ENCODE data around the gene PRR7. TPM values are rescaled to one million over a fixed set of nuclear protein-coding genes. Genes with fewer than 3 reads are reported as not detected.

The PRR7 gene
- total RNA-seq, 1 donor from 2014 or later, result 4.4 TPM

GRCh38 chr5:177456976-177457851 lies 10.6 kb downstream of the PRR7 start:
- peaks cover 10% of the 10 kb centered on the region for H3K36me3 Mint-ChIP-seq (ENCODE audit: unreplicated experiment)
- TF ChIP-seq, protein P1, sequence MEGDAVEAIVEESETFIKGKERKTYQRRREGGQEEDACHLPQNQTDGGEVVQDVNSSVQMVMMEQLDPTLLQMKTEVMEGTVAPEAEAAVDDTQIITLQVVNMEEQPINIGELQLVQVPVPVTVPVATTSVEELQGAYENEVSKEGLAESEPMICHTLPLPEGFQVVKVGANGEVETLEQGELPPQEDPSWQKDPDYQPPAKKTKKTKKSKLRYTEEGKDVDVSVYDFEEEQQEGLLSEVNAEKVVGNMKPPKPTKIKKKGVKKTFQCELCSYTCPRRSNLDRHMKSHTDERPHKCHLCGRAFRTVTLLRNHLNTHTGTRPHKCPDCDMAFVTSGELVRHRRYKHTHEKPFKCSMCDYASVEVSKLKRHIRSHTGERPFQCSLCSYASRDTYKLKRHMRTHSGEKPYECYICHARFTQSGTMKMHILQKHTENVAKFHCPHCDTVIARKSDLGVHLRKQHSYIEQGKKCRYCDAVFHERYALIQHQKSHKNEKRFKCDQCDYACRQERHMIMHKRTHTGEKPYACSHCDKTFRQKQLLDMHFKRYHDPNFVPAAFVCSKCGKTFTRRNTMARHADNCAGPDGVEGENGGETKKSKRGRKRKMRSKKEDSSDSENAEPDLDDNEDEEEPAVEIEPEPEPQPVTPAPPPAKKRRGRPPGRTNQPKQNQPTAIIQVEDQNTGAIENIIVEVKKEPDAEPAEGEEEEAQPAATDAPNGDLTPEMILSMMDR (IDR thresholded peaks at IDR 0.05), result peak; percentile 57
- H3K4me1 Mint-ChIP-seq (ENCODE audit: unreplicated experiment), result peaks cover 17% of the 10 kb centered on the region
- H3K27me3 Mint-ChIP-seq (ENCODE audit: unreplicated experiment), result no peaks in the 10 kb centered on the region
- DNase-seq (ENCODE audit: extremely low spot score, unreplicated experiment), result peak; percentile 95
- peak overlapping the region; percentile 2 for H3K4me3 Mint-ChIP-seq (ENCODE audit: unreplicated experiment)
- H3K9me3 Mint-ChIP-seq (ENCODE audit: unreplicated experiment), result no peaks in the 10 kb centered on the region
- peak overlapping the region; percentile 85 for H3K27ac Mint-ChIP-seq (ENCODE audit: unreplicated experiment)

- Mint-ChIP-seq H3K27me3 (ENCODE audit: unreplicated experiment) (no peaks in the 10 kb centered on the region), H3K9me3 (ENCODE audit: unreplicated experiment) (no peaks in the 10 kb centered on the region), H3K27ac (ENCODE audit: unreplicated experiment) (peak overlapping the region; percentile 85), H3K36me3 (ENCODE audit: unreplicated experiment) (peaks cover 13% of the 10 kb centered on the region), H3K4me3 (ENCODE audit: unreplicated experiment) (no peak overlapping the region), H3K4me1 (ENCODE audit: unreplicated experiment) (peaks cover 17% of the 10 kb centered on the region)
- DNase-seq (ENCODE audit: extremely low spot score, unreplicated experiment), result no peak
- TF ChIP-seq, protein P1 (IDR thresholded peaks at IDR 0.05), result no peak
These were observed 11.5 kb downstream of the PRR7 start for GRCh38 chr5:177457852-177458681.

DNA sequence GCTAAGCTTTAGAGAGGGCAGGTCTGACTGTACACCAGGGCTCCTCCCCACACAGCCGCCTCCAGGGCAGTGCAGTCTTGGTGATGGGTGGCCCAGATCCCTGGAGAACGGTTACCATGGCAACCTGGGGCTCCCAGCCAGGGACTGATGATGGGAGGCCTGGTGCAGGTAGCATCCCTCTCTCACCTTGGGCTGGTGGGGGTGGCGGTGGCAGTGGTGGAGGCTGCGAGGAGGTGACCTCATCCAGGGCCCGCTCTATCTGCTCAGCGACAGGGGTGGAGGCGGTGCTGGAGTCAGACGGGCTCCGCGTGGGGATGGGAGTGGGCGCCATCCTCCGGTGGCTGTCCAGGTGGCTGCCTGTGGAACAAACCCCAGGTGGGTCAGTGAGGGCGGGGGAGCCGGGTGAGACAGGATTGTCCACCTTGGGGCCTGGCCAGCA lies 12.3 kb downstream of the PRR7 start:
- TF ChIP-seq, protein P1 (IDR thresholded peaks at IDR 0.05), result no peak
- Mint-ChIP-seq H3K4me3 (ENCODE audit: unreplicated experiment) (no peak overlapping the region), H3K36me3 (ENCODE audit: unreplicated experiment) (peaks cover 19% of the 10 kb centered on the region), H3K4me1 (ENCODE audit: unreplicated experiment) (peaks cover 14% of the 10 kb centered on the region), H3K27me3 (ENCODE audit: unreplicated experiment) (no peaks in the 10 kb centered on the region), H3K9me3 (ENCODE audit: unreplicated experiment) (no peaks in the 10 kb centered on the region), H3K27ac (ENCODE audit: unreplicated experiment) (no peak overlapping the region)
- no peak for DNase-seq (ENCODE audit: extremely low spot score, unreplicated experiment)

DNA sequence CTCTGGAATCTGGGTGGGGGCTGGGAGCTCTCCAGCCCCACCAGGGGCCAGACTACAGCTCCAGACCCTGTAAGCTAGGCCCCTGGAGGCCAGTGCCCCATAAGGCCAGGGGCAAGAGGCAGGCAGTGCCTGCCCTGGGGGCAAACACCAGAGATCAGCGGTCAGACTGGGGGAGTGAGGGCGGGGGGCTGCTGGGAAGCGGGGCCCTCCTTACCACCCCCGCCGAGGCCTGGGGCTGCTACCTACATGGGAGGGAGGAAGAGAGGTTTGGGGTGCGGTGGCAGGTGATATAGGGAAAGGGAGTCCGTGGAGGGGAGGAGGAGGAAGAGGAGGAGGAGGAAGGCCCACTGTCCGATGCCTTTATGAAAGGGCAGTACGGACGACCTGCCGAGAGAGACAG lies 12.7 kb downstream of the PRR7 start:
- Mint-ChIP-seq H3K36me3 (ENCODE audit: unreplicated experiment) (peaks cover 19% of the 10 kb centered on the region), H3K9me3 (ENCODE audit: unreplicated experiment) (no peaks in the 10 kb centered on the region), H3K4me1 (ENCODE audit: unreplicated experiment) (peaks cover 12% of the 10 kb centered on the region), H3K27me3 (ENCODE audit: unreplicated experiment) (no peaks in the 10 kb centered on the region), H3K4me3 (ENCODE audit: unreplicated experiment) (no peak overlapping the region), H3K27ac (ENCODE audit: unreplicated experiment) (no peak overlapping the region)
- DNase-seq (ENCODE audit: extremely low spot score, unreplicated experiment), result no peak
- TF ChIP-seq, protein P1 (IDR thresholded peaks at IDR 0.05), result no peak

All from osteocyte (in vitro differentiated cells).